ENCODE results near the gene SEC24D.

DNA sequence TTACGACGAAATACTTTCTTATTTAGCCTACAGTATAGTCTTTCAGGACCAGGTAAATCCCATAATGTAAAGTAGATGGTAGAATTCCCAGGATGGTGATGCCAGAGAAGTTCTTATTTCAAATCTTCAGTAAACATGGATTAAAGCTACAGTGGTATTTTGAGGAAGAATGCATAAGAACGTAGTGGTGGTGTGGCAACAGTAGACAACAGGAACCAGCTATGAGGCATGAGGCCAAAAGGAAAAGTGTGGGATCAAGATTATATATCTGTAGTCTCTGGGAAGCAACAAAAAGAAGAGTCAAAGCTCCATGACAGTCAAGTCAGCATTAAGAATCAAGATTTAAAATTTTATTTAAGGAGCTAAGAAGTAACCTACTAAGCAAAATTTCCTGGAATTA is 90.6 kb downstream of the SEC24D start:
- TF ChIP-seq, protein P1, sequence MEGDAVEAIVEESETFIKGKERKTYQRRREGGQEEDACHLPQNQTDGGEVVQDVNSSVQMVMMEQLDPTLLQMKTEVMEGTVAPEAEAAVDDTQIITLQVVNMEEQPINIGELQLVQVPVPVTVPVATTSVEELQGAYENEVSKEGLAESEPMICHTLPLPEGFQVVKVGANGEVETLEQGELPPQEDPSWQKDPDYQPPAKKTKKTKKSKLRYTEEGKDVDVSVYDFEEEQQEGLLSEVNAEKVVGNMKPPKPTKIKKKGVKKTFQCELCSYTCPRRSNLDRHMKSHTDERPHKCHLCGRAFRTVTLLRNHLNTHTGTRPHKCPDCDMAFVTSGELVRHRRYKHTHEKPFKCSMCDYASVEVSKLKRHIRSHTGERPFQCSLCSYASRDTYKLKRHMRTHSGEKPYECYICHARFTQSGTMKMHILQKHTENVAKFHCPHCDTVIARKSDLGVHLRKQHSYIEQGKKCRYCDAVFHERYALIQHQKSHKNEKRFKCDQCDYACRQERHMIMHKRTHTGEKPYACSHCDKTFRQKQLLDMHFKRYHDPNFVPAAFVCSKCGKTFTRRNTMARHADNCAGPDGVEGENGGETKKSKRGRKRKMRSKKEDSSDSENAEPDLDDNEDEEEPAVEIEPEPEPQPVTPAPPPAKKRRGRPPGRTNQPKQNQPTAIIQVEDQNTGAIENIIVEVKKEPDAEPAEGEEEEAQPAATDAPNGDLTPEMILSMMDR (IDR thresholded peaks at IDR 0.05), result no peak
- TF ChIP-seq POLR2A (IDR thresholded peaks at IDR 0.05), result no peak

Data from heart left ventricle (tissue), 13 donors.